ENCODE data around the gene OR51B2.

GRCh38 chr11:5362017-5362625, 38.0 kb upstream of the OR51B2 start:
- no peak for TF ChIP-seq POLR2AphosphoS5 (IDR thresholded peaks at IDR 0.05; ENCODE audit: low read depth, low read length)
- no peak for TF ChIP-seq POLR2A (IDR thresholded peaks at IDR 0.05; ENCODE audit: low read depth, low read length)
